Spleen (tissue), 11 donors: Measurements from ENCODE around the gene PDLIM4. TPM values are rescaled to one million over a fixed set of nuclear protein-coding genes. Genes with fewer than 3 reads are reported as not detected.

Source experiments
- DNase-seq: peaks from one replicate; pipeline ENCODE4 v3.0.0-alpha.2; 2020
- H3K27ac ChIP-seq, 8 donors: fragments of 200-600 bp; sonication (generic) in 7 of 8; 1 replicate in 4 of 8; 2 replicates in 4 of 8; pipeline versions ENCODE4 v1.5.0 to v1.8.0; 2016 to 2021; ENCODE audit warnings: inconsistent platforms in 4 of 8, mild to moderate bottlenecking in 4 of 8, moderate library complexity in 1 of 8
- H3K27me3 ChIP-seq, 7 donors: fragments of 200-600 bp; sonication (generic) in 6 of 7; replicated peaks in 1 of 7; 1 replicate in 4 of 7; 2 replicates in 3 of 7; pipeline versions ENCODE4 v1.5.0 to v1.8.0; 2016 to 2021; ENCODE audit warnings: inconsistent platforms in 3 of 7, mild to moderate bottlenecking in 1 of 7
- H3K36me3 ChIP-seq, 6 donors: fragments of 200-600 bp; sonication (generic) in 5 of 6; 1 replicate in 4 of 6; 2 replicates in 2 of 6; pipeline versions ENCODE4 v1.5.0 to v1.8.0; 2016 to 2021; ENCODE audit warnings: inconsistent platforms in 2 of 6
- H3K4me1 ChIP-seq, 6 donors: fragments of 200-600 bp; sonication (generic) in 5 of 6; 1 replicate in 3 of 6; 2 replicates in 3 of 6; pipeline versions ENCODE4 v1.5.0 to v1.8.0; 2016 to 2021; ENCODE audit warnings: inconsistent platforms in 3 of 6
- H3K4me3 ChIP-seq, 8 donors: fragments of 200-600 bp; sonication (generic) in 7 of 8; 1 replicate in 4 of 8; 2 replicates in 4 of 8; pipeline versions ENCODE4 v1.5.0 to v1.8.0; 2016 to 2021; ENCODE audit warnings: inconsistent platforms in 4 of 8, mild to moderate bottlenecking in 4 of 8, moderate library complexity in 2 of 8
- H3K9me3 ChIP-seq, 8 donors: fragments of 200-600 bp; sonication (generic) in 7 of 8; 1 replicate in 4 of 8; 2 replicates in 4 of 8; pipeline versions ENCODE4 v1.5.0 to v1.8.0; 2016 to 2021; ENCODE audit warnings: inconsistent platforms in 4 of 8
- POLR2A ChIP-seq, 3 donors: fragments of 450-650 bp; IDR thresholded peaks; one replicate each; pipeline ENCODE4 v1.5.1; 2017; ENCODE audit warnings: antibody characterized with exemption in 3 of 3, mild to moderate bottlenecking in 1 of 3
- POLR2AphosphoS5 ChIP-seq, 3 donors: sonication (generic); formaldehyde crosslinking; IDR thresholded peaks; one replicate each; pipeline ENCODE4 v1.5.1; 2017; ENCODE audit warnings: antibody characterized with exemption in 3 of 3
- WGBS, 5 donors: extraction: QIAGEN DNeasy Blood & Tissue Kit in 3 of 5; methylation state at CpG; one replicate each; pipeline versions ENCODE4 v1.1.5 to v1.1.7; 2013 to 2018; 5-methylcytosine and 5-hydroxymethylcytosine counted together
- intact Hi-C: fragments of 100-400 bp; cut with DNase I; formaldehyde crosslinking; loops from one replicate; pipeline ENCODE4 v1.15.0; 2023; ENCODE audit warnings: low total_unique reads
- polyA plus RNA-seq, 3 donors: library from polyadenylated mRNA; stranded (reverse); fragments of 200-250 nt; gene quantifications; one replicate each; pipeline ENCODE4 v1.2.1, GENCODE V29; 2013
- total RNA-seq, 7 donors: library from RNA; depleted of rRNA in 3 of 7; stranded (reverse); fragments of >200 nt in 3 of 7; fragmentation: NEBNext Ultra II Directional in 4 of 7; extraction: Animal tissue kit (Norgen Biotek cat#: 25700) in 4 of 7; gene quantifications; one replicate each; pipeline versions ENCODE4 v1.1.0 to v1.2.1, GENCODE V29; 2016 to 2021
- TF ChIP-seq, protein P1 (sequence below), 11 experiments: fragments of 200-600 bp in 7 of 11; fragments of 450-650 bp in 4 of 11; sonication (generic) in 4 of 11; IDR thresholded peaks in 8 of 11; conservative IDR thresholded peaks in 3 of 11; 1 replicate in 7 of 11; 2 replicates in 4 of 11; pipeline versions ENCODE4 v1.4.0 to v1.8.0; 2016 to 2021; ENCODE audit warnings: antibody characterized with exemption in 11 of 11, inconsistent platforms in 4 of 11, mild to moderate bottlenecking in 1 of 11
- donor health status: healthy with polysubstance abuse.
- donor health status: DM: no; HTN: no; CAD: no; lungs with moderate emphysema.
- donor health status: DM: no; HTN: no; CAD: no.
- donor health status: Bipolar disorder and iron deficiency.
- donor health status: healthy.
- donor health status: DM: no; HTN: no; CAD: no.
- donor health status: DM: yes; HTN: yes; CAD: no.

Gene PDLIM4
- total and polyA plus RNA-seq, 10 donors: 3.5 to 17.4 (median 9.0) TPM

DNA sequence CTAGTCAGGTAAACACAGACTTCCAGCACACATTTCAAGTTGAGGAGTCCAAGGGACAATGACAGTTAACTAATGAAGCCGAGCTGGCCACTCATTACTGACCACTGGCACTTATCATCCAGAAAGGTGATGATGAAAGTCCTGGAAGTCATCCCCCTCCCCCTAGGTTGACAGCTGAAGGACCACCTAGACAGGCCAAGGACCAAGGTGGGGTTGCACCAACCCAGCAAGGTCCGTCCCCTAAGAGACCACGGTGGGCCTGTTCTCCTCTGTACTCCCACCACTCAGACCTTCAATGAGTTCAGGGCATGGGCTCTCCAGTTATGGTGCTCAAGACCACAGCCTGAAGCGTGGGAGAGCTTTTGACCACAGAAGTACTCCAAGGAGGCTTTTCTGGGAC, 43.0 kb upstream of the PDLIM4 start:
- TF ChIP-seq POLR2A (IDR thresholded peaks at IDR 0.05): no peak
- TF ChIP-seq POLR2AphosphoS5 (IDR thresholded peaks at IDR 0.05): no peak
- TF ChIP-seq, protein P1, sequence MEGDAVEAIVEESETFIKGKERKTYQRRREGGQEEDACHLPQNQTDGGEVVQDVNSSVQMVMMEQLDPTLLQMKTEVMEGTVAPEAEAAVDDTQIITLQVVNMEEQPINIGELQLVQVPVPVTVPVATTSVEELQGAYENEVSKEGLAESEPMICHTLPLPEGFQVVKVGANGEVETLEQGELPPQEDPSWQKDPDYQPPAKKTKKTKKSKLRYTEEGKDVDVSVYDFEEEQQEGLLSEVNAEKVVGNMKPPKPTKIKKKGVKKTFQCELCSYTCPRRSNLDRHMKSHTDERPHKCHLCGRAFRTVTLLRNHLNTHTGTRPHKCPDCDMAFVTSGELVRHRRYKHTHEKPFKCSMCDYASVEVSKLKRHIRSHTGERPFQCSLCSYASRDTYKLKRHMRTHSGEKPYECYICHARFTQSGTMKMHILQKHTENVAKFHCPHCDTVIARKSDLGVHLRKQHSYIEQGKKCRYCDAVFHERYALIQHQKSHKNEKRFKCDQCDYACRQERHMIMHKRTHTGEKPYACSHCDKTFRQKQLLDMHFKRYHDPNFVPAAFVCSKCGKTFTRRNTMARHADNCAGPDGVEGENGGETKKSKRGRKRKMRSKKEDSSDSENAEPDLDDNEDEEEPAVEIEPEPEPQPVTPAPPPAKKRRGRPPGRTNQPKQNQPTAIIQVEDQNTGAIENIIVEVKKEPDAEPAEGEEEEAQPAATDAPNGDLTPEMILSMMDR (IDR thresholded peaks at IDR 0.05 in 8 of 11, conservative IDR thresholded peaks at IDR 0.05 in 3 of 11): no peak
- 84 to 94% (median 89%) methylated on average over 4 of the region's 4 CpGs for WGBS, 5 donors
- DNase-seq: peak; percentile 22
- H3K27me3 ChIP-seq: no peaks in the 10 kb centered on the region
- H3K9me3 ChIP-seq: no peaks in the 10 kb centered on the region
- peaks cover 0 to 51% (median 0%) of the 10 kb centered on the region in 6 donors for H3K36me3 ChIP-seq
- intact Hi-C loops: no loop called here
- no peak overlapping the region for H3K4me3 ChIP-seq
- no peaks in the 10 kb centered on the region for H3K4me1 ChIP-seq
- H3K27ac ChIP-seq: peak overlapping the region in 4 of 8 donors; percentile 42 to 71 (median 62)

DNA sequence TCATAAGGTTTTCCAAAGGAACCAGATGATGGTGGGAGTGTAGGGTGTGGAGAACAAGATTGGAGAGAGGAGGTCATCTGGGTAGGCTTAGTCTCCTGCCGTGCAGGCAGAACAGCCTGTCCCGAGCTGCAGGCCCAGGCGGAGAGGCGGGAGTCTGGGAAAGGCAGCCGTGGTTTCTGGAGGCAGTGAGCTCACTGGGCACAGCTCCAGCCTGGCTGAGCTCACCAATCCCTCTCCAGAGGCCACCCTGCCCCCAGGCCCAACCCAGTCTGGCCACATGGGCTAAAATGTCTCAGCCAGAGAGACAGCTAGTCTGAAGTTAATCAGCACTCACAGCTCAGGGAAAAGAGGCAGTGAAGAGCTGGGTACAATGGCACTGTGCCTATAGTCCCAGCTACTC, 42.2 kb upstream of the PDLIM4 start:
- Histone ChIP-seq H3K36me3 (peaks cover 0 to 44% (median 0%) of the 10 kb centered on the region in 6 donors), H3K27me3 (no peaks in the 10 kb centered on the region), H3K9me3 (no peaks in the 10 kb centered on the region), H3K4me1 (no peaks in the 10 kb centered on the region), H3K4me3 (no peak overlapping the region), H3K27ac (peak overlapping the region in 4 of 8 donors; percentile 42 to 71 (median 62))
- TF ChIP-seq, protein P1 (IDR thresholded peaks at IDR 0.05 in 8 of 11, conservative IDR thresholded peaks at IDR 0.05 in 3 of 11): no peak
- TF ChIP-seq POLR2AphosphoS5 (IDR thresholded peaks at IDR 0.05) (peak; percentile 25 to 71 (median 59)), POLR2A (IDR thresholded peaks at IDR 0.05) (no peak)
- peak; percentile 74 for DNase-seq
- WGBS, 5 donors: 64 to 92% (median 78%) methylated on average over 5 of the region's 5 CpGs
- intact Hi-C loops: no loop called here

DNA sequence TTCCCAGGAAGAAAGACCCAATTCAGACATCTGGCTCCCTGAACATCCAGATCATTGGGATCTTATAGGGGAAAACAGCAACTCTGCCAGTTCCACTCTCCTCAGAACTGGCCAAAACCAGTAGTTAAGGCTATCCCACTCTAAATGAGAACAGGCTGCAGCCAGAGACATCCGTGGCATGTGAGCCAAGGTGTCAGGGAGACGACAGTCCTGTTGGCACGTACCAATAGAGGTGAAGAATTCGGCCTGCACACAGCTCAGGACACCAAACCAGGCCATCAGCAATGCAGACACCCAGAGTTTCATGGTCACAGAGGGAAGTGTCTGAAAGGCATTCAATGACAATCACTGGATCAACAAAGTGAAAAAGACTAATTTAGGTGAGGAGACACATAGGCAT, 39.2 kb upstream of the PDLIM4 start:
- no peak overlapping the region for H3K27ac ChIP-seq
- no peak for TF ChIP-seq POLR2AphosphoS5 (IDR thresholded peaks at IDR 0.05)
- TF ChIP-seq, protein P1 (IDR thresholded peaks at IDR 0.05 in 8 of 11, conservative IDR thresholded peaks at IDR 0.05 in 3 of 11): no peak
- TF ChIP-seq POLR2A (IDR thresholded peaks at IDR 0.05): no peak
- DNase-seq: peak; percentile 63
- H3K4me1 ChIP-seq: peaks cover 0 to 15% (median 7%) of the 10 kb centered on the region in 6 donors
- 90 to 99% (median 95%) methylated on average over 4 of the region's 4 CpGs for WGBS, 5 donors
- peaks cover 0 to 25% (median 0%) of the 10 kb centered on the region in 6 donors for H3K36me3 ChIP-seq
- H3K9me3 ChIP-seq: no peaks in the 10 kb centered on the region
- no peaks in the 10 kb centered on the region for H3K27me3 ChIP-seq
- intact Hi-C loops: no loop called here
- H3K4me3 ChIP-seq: no peak overlapping the region

DNA sequence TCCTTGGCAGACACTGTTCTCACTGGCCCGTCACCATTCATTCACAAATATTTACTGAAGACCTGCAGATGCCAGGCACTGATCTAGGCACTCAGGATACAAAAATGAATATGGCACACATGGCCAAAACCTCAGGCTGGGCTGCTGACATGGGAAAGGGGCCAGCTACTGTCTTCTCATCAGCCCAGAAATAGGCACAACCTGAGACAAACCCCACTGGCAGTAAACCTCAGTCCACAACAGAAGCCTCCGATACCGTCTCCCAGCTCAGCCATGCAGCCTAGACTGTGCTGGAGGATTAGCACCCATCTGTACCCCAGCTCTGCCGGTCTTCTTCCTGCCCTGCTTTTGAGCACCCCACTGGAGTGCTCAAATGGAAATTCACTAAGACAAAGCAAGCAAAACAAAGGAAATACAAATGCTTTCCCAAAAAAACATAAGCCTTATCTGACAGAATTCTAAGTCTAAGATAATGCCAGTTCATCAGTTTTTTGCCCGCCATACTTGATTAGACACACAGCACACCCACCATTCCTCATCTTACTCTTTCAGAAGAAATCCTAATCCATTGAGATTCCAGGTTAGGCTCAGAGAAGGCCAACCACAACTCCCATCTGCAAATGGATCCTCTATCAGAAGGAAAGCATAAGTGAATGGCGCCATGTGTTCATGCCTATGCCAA, 38.1 kb upstream of the PDLIM4 start:
- Histone ChIP-seq H3K4me1 (peaks cover 0 to 19% (median 7%) of the 10 kb centered on the region in 6 donors), H3K27me3 (no peaks in the 10 kb centered on the region), H3K36me3 (peaks cover 0 to 19% (median 0%) of the 10 kb centered on the region in 6 donors), H3K27ac (no peak overlapping the region), H3K4me3 (no peak overlapping the region), H3K9me3 (no peaks in the 10 kb centered on the region)
- TF ChIP-seq, protein P1 (IDR thresholded peaks at IDR 0.05 in 8 of 11, conservative IDR thresholded peaks at IDR 0.05 in 3 of 11): no peak
- TF ChIP-seq POLR2A (IDR thresholded peaks at IDR 0.05) (no peak), POLR2AphosphoS5 (IDR thresholded peaks at IDR 0.05) (no peak)
- intact Hi-C loops: no loop called here
- WGBS, 5 donors: 91 to 99% (median 95%) methylated on average over 6 of the region's 6 CpGs
- peak; percentile 29 for DNase-seq
